ENCODE measurements around the gene MYRIP. TPM values are rescaled to one million over a fixed set of nuclear protein-coding genes. Genes with fewer than 3 reads are reported as not detected.

Gene MYRIP
- total RNA-seq, 1 donor from 2014 or later = 0.70 TPM

DNA sequence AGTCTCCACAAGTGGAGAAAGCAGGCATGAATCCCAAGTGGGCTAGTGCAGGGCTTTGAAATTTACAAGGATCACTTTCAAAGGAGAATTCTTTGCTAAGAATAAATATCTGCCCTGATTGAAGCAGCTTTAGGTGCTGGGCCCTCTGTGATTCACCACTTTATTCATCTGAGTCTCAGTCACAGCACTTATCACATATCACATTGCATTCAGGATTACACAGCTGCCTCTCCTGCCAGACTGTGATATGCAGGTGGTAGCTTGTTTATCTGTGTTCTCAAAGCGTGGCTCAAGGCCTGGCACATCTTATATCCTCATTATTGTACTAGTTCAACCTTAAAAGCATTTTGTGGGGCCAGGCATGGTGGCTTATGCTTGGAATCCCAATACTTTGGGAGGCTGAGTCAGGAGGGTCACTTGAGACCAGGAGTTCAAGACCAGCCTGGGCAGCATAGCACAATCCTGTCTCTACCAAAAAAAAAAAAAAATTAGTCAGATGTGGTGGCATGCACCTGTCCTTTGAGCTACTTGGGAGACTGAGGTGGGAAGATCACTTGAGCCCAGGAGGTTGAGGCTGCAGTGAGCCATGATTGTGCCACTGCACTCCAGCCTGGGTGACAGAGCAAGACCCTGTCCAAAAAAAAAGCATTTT, 343.2 kb downstream of the MYRIP start:
- no peak for DNase-seq (ENCODE audit: low spot score)
- intact Hi-C loops (cut with DNase I) = no loop called here

- intact Hi-C loops (cut with DNase I) = no loop called here
Measured at GRCh38 chr3:40160933-40161332, 351.5 kb downstream of the MYRIP start.

GRCh38 chr3:40162616-40163015, 353.2 kb downstream of the MYRIP start:
- no peak for DNase-seq (ENCODE audit: low spot score)
- intact Hi-C loops (cut with DNase I) = no loop called here

More at GRCh38 chr3:40160933-40161332, 351.5 kb downstream of the MYRIP start:
- DNase-seq (ENCODE audit: low spot score) = no peak

DNA sequence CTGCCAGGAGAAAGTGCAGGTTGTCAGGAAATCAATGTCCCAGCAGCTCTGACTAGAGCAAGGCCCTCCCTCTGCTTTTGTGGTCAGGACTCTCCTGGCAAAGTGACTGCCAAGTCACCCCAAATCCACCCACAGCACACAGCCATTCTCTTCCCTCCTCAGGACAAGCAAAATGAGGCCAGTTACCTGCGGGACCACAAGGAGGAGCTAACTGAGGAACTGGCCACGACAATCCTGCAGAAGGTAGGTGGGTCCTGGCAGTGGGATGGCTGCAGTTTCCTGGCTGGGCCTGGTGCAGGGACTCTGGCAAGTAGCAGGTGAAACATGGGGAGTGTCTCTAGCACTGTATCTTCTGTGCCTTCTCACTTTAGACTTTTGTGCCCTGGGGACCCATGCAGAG, 357.6 kb downstream of the MYRIP start:
- intact Hi-C loops (cut with DNase I) = no loop called here

GRCh38 chr3:40167958-40168357, 358.5 kb downstream of the MYRIP start:
- intact Hi-C loops (cut with DNase I) = no loop called here

More for the DNA sequence above, 357.6 kb downstream of the MYRIP start:
- no peak for DNase-seq (ENCODE audit: low spot score)

GRCh38 chr3:40169983-40170382, 360.6 kb downstream of the MYRIP start:
- intact Hi-C loops (cut with DNase I) = no loop called here
- no peak for DNase-seq (ENCODE audit: low spot score)

More at GRCh38 chr3:40167958-40168357, 358.5 kb downstream of the MYRIP start:
- DNase-seq (ENCODE audit: low spot score) = no peak

DNA sequence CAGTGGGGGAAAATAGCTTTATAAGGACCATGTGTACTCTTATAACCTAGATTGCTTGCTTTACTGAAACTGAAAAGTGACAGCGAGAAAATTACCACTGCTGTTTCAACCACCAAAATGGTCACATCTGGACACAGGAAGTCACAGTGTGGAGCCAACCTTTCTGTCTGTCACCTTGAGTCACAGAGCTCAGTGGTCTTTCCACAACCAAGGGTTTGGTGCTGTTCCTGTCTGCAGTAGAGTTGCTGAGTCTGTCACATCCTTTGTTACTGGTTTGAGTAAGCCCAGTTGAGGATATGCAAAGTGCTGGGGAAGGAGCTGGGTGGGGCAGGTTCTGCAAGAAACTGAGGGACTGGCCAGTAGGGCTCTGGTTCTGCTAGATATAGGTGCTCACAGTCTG, 361.0 kb downstream of the MYRIP start:
- intact Hi-C loops (cut with DNase I) = no loop called here
- DNase-seq (ENCODE audit: low spot score) = no peak

GRCh38 chr3:40172560-40172959, 363.2 kb downstream of the MYRIP start:
- no peak for DNase-seq (ENCODE audit: low spot score)
- intact Hi-C loops (cut with DNase I) = no loop called here

DNA sequence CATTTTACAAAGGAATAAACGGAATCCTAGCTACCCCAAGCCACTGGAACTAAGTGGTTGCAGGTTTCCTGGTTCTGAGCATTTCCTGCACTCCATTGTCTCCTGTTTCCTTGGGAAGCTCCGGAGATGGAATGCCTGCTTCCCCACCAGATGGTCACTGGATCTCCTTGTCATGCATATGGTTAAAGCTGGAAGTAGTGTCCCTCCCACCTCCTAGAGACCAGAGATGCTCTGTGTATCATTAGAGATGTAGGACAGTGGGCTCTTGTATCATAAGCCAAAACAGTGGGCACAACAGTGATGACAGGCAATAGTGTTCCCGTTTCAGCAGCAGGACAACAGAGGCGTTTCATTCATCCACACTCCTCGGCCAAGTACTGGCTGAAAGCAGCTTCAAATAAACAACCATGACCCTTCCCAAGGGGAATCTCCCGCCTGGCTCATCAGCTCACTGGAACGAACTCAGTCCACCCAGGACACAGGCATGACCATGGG, 363.9 kb downstream of the MYRIP start:
- intact Hi-C loops (cut with DNase I) = no loop called here
- DNase-seq (ENCODE audit: low spot score) = no peak

DNA sequence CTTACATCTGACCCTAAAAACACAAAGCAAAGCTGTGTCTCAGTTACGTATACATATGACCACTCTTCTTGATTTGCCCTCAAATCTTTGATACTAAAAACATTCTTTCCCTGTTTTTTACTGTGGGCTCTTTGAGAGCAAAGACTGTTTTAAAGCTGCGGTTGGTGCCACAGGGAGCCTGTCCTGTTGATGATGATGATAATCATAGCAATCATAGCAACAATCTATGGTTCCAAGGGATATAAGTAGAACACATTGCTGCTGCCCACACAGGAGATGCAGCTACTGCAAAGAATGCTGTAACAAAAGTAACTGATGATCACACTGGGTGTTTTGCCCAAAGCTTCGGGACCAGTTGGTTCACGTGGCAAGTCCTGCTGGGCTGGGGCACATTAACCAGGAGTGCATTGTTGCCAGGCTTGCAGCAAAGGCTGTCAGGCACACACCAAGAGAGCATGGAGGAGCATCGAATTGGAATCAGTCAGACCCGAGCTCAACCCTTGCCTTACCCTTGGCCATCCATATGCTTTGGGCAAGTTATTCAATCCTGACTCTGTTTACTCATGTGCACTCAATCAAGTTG, 368.7 kb downstream of the MYRIP start:
- intact Hi-C loops (cut with DNase I) = loop anchor here (5.0 kb wide), 3 partner anchors 456 to 636 kb away; no protein-coding TSS in a partner anchor
- no peak for DNase-seq (ENCODE audit: low spot score)

DNA sequence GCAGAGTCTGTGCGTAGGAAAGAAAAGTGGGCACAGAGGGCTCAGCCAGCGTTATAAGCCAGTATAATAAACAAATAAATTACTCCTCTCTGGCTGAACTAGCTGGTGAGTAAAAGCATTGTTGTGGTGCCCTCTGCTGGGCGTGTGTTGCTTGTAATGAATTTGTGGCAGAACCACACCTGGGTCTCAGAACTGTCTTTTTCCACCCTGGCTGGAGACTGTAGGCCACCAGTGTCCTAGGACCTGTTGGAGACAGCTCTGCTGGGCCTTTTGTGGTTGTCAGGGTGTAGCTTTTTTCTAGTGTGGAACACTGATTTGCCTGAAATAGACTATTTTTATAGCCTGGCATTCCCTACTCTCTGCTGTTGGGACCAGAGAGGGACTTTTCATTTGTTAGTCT, 369.6 kb downstream of the MYRIP start:
- intact Hi-C loops (cut with DNase I) = loop anchor here (5.0 kb wide), 3 partner anchors 457 to 637 kb away; no protein-coding TSS in a partner anchor
- no peak for DNase-seq (ENCODE audit: low spot score)

DNA sequence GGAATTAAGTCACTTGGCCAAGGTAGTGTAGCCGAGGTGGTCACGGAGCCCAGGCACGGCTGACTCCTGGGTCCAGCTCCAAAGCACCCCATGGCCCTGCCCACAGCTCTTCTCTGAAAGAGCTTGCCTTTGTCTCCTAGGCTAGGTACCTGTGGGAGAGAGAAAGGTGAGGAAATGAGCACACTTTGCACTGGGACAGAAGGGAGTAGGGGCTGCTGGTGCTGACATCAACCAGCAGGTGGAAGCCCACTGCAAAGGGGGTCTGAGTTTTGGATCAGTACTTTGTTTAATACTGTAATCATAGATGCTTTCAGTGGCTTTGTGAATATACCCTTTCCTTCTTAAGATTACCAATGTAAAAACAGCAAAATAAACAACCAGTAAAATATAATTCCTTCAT, 371.8 kb downstream of the MYRIP start:
- intact Hi-C loops (cut with DNase I) = no loop called here
- DNase-seq (ENCODE audit: low spot score) = no peak

- intact Hi-C loops (cut with DNase I) = no loop called here
- no peak for DNase-seq (ENCODE audit: low spot score)
Measured at GRCh38 chr3:40185029-40185695, 375.8 kb downstream of the MYRIP start.

- no peak for DNase-seq (ENCODE audit: low spot score)
- intact Hi-C loops (cut with DNase I) = no loop called here
Measured at GRCh38 chr3:40186508-40186907, 377.1 kb downstream of the MYRIP start.

DNA sequence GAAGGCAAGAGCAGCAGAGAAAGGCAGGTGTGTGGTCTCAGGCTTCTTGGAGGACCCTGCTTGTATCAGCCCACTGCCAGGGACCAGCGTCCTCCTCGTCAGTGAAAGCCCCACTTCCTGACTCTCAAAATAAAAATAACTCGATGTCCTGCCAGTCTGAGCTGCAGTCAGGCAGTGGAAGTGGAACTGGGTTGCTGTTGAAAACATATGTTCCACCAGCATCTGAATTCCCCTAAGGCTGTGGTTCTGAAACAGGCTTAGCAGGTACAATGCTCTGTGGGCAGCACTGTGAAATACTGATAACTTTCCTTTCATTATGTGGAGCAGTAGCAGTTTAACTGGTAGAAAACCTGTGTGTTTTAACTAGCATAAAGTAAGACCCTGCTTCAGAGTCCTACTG, 378.5 kb downstream of the MYRIP start:
- intact Hi-C loops (cut with DNase I) = no loop called here
- DNase-seq (ENCODE audit: low spot score) = no peak

GRCh38 chr3:40189118-40189517, 379.7 kb downstream of the MYRIP start:
- no peak for DNase-seq (ENCODE audit: low spot score)
- intact Hi-C loops (cut with DNase I) = no loop called here

- no peak for DNase-seq (ENCODE audit: low spot score)
- intact Hi-C loops (cut with DNase I) = no loop called here
Measured at GRCh38 chr3:40190056-40190455, 380.6 kb downstream of the MYRIP start.

DNA sequence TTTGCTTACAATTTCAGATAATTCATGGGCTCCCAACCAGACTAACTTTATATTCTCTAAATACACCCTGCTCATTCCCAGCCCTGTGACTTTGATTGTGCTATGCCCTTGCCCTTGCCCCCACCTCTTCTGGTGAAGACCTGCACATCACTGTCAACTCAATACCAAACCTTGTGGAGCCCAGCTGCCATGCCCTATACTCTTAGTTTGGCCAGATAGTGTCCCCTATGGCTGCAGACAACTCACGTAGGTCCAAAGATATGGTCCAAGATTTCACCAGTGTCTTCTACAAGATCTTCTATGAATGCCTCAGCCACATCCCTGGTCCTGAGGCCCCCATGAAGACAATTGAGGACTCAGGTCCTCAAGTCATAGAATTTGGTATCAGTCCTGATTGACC, 381.8 kb downstream of the MYRIP start:
- no peak for DNase-seq (ENCODE audit: low spot score)
- intact Hi-C loops (cut with DNase I) = loop anchor here (1.0 kb wide), 1 partner anchor 126 kb away; no protein-coding TSS in a partner anchor

GRCh38 chr3:40191850-40192448, 382.5 kb downstream of the MYRIP start:
- DNase-seq (ENCODE audit: low spot score) = no peak
- intact Hi-C loops (cut with DNase I) = loop anchor here (1.0 kb wide), 1 partner anchor 125 kb away; no protein-coding TSS in a partner anchor

- intact Hi-C loops (cut with DNase I) = no loop called here
- DNase-seq (ENCODE audit: low spot score) = no peak
Measured at GRCh38 chr3:40192628-40193027, 383.2 kb downstream of the MYRIP start.
